ENCODE measurements around the gene FARP2.

The FARP2 gene

DNA sequence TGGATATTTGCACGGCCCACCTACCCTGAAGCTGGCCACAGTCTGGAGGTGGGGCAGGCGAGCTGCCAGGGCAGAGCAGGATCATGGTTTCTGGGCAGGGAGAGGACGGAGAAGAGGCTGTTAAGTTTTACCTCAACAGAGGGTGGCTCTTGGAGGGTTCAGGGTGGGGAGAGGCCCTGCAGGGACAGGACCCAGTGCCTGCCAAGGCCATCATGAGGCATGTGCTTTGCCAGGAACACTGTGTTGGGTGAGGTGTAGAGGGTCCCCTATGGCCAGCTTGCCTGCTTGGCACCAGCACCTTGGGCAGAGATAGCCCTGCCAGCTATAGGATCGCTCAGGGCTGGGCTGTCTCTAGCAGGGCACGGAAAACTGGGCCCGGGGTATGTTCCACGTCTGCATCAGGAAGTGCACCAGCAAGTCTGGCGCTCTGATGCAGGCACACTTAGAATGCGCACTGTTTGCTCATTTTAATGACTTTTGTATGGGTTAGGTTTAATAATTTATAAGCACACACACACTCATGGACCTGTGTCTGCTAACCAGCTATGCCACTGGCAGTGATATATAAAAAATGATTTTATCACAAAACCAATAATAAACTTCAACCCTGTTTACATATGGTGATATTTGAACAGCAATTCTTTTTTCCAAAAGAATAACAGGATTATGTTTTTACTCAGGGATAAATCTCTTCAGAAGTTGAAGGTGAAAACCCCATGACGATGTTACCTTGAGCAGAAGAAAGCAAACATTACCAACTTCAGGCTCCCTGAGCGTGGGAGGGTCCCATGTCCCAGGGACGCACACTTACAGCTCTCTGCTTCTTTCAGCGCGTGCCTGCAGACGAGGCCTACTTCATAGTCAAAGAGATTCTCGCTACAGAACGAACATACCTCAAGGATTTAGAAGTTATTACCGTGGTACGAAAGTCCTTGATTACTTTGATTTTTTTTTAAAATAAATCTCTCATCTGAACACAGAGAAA is 105.9 kb downstream of the FARP2 start:
- no peak for DNase-seq

- DNase-seq, result no peak
These were observed 107.4 kb downstream of the FARP2 start for GRCh38 chr2:241463276-241464135.

DNA sequence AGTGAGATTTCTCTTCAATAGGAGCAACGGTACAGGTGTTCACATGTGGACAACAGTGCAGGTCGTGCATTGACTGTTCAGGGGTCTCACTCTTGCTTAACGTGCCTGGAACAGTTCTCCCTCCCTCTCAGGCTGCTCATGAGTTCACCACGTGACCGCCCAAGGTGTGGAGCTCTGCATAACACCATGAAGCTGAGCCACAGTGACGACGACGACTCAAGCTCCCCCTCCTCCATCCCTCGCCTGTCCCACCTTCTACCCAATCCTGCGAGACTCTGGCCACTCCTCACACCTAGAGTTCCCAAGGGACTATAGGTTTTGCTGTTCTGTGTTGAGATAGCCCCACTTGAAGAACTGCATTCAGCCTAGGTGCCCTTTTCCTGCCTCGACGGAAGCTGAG is 109.5 kb downstream of the FARP2 start:
- DNase-seq, result no peak

GRCh38 chr2:241466230-241466629 is 110.1 kb downstream of the FARP2 start:
- no peak for DNase-seq

GRCh38 chr2:241467777-241468475 is 111.8 kb downstream of the FARP2 start:
- DNase-seq, result no peak

DNA sequence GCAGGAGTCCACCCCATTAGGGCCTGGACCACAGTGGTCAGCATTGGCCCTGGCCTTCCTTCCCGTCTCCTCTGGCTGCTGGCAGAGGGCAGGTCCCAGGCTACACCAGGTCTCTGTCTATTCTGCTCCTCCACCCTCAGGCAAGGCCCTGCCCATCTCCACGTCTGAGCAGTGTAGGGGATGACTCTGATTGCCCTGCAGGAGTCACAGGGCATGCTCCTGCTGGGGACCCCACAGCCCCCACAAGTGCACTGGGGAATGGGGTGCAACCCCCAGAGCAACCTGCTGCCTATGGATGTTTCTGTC is 112.3 kb downstream of the FARP2 start:
- no peak for DNase-seq

GRCh38 chr2:241469746-241470145 is 113.7 kb downstream of the FARP2 start:
- no peak for DNase-seq

- no peak for DNase-seq
These were observed 117.3 kb downstream of the FARP2 start for GRCh38 chr2:241473399-241473798.

DNA sequence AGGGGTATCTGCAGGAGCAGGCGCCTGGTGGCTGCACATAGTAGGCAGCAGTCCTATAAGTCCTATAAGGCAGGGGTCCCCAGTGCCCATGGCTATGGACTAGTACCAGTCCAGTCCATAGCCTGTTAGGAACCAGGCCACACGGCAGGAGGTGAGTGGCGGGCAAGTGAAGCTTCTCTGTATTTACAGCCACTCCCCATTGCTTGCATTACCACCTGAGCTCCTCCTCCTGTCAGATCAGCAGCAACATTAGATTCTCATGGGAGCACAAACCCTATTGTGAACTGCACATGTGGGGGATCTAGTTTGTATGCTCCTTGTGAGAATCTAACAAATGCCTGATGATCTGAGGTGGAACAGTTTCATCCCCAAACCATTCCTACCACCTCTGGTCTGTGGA is 119.2 kb downstream of the FARP2 start:
- DNase-seq, result no peak

DNA sequence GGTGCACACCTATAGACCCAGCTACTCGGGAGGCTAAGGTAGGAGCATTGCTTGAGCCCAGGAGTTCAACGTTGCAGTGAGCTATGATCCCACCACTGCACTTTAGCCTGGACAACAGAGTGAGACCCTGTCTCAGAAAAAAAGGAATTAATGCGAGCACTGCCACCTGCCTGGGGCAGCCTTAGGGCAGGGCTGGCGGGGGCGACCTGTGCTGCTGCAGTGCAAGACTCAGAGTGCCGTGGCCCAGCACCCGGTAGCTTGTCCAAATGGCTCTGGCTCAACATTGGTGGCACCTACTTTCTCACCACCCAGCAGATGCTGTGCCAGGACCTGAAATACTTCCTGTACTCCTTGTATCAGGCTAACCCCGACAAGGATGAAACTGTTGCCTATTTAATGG is 122.1 kb downstream of the FARP2 start:
- DNase-seq, result no peak

- no peak for DNase-seq
These were observed 123.2 kb downstream of the FARP2 start for GRCh38 chr2:241479026-241479898.

- DNase-seq, result no peak
These were observed 125.6 kb downstream of the FARP2 start for GRCh38 chr2:241481687-241482086.

GRCh38 chr2:241482126-241482955 is 126.3 kb downstream of the FARP2 start:
- DNase-seq, result no peak

DNA sequence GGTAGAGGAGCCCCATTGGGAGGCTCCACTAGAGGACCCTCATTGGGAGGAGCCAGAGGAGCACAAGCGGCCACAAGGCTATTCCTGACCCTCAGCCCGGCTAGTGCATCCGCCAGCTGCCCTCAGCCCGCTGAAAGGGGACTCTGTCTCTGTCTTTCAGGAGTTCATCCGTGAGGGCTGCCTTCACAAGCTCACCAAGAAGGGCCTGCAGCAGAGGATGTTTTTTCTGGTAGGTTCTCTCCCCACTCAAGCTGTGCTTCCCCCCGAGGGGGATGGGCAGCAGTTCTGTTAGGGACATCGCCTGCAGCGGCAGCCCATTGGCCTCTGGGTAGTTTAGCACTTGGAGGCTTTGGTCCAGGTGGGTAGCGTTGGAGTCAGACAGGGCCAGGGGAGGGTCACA is 127.2 kb downstream of the FARP2 start:
- no peak for DNase-seq

GRCh38 chr2:241485172-241485911 is 129.3 kb downstream of the FARP2 start:
- DNase-seq, result no peak

GRCh38 chr2:241489088-241489487 is 133.0 kb downstream of the FARP2 start:
- no peak for DNase-seq

DNA sequence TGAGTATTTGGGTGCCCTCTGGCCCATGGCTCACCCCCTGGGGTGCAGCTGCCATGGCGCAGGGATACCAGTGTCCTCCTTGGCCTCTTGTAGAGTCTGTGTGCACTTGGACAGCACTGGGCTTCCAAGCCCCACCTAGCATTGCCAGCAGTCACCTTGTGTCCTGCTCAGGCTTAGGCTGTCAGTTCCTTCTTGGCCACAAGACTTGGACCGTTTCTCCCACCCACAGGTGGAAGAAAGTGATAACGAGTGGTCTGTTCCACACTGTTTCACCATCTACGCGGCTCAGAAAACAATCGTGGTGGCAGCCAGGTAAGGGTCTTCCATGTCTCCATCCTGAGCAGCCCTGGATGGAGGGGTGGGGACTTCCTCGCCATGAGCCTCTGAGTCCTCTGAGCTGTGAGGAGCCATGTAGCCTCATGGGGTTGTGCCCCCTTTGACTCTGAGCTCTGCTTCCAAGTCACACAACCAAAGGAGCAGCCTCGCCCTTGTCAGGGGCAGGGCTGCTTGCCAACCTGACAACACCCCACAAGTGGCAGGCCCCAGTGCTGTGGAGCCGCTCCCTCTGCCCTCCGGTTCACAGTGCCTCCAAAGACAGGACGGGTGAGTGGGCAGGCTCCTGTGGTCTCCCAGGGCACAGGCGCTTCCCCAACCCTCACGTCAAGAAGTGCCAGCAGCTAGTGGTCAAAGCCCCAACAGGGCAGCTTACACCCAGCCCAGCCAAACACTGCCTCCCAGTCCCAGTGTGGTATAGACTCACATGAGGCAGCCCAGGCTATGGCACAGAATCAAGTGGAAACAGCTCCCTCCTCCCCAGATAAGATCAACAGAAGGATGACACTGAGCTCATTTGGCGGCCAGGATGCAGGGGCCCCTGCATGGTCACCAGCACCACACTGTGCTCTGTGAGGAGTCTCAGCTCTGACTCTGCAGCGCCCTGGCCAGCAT is 133.9 kb downstream of the FARP2 start:
- no peak for DNase-seq

GRCh38 chr2:241490825-241491506 is 134.9 kb downstream of the FARP2 start:
- DNase-seq, result no peak

Measured in activated effector memory CD4-positive, alpha-beta T cell treated with Interleukin-2 at 50 U/mL for 16 hours (primary cell).